ENCODE measurements around the gene GPR31.

GRCh38 chr6:167113935-167114910 is 43.6 kb downstream of the GPR31 start:
- TF ChIP-seq CTCF (IDR thresholded peaks at IDR 0.05; ENCODE audit: low read length) (no peak), EZH2 (IDR thresholded peaks at IDR 0.05; ENCODE audit: borderline replicate concordance, low read length) (no peak)

Data from OCI-LY1 (cell line).